Panc1 (cell line): ENCODE measurements around the gene SCAMP1.

ENCODE experiments used
- POLR2AphosphoS5 ChIP-seq: IDR thresholded peaks from 2 replicates; pipeline ENCODE4 v1.6.1; 2012; ENCODE audit warnings: mild to moderate bottlenecking, low read depth, low read length, moderate library complexity
- SIN3A ChIP-seq: IDR thresholded peaks from 2 replicates; pipeline ENCODE4 v1.6.1; 2012; ENCODE audit warnings: low read depth, mild to moderate bottlenecking, low read length, moderate library complexity, borderline replicate concordance; ENCODE audit not compliant: insufficient read depth
- TCF7L2 ChIP-seq: IDR thresholded peaks from 2 replicates; pipeline ENCODE4 v1.6.1; 2011; ENCODE audit warnings: mild to moderate bottlenecking, low read depth, low read length, inconsistent platforms
- TF ChIP-seq, protein P1 (sequence below): fragments of 450-650 bp; IDR thresholded peaks from 2 replicates; pipeline ENCODE4 v1.5.1; 2017; ENCODE audit warnings: mild to moderate bottlenecking
- TF ChIP-seq, protein P2 (sequence below), 2 experiments: IDR thresholded peaks; 2 replicates each; pipeline ENCODE4 v1.6.1; 2011 to 2012; ENCODE audit warnings: low read depth in 2 of 2, control low read depth in 1 of 2, low read length in 1 of 2, mild to moderate bottlenecking in 1 of 2, moderate library complexity in 1 of 2; ENCODE audit not compliant: insufficient read depth in 1 of 2

DNA sequence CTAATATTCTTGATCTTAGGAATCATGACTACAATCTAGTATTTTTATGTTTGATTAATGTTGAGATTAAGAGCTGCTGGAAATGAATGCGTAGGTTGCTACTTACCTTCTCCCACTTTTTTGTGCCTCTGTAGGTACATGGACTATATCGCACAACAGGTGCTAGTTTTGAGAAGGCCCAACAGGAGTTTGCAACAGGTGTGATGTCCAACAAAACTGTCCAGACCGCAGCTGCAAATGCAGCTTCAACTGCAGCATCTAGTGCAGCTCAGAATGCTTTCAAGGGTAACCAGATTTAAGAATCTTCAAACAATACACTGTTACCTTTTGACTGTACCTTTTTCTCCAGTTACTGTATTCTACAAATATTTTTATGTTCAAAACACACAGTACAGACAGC is 115.0 kb downstream of the SCAMP1 start:
- TF ChIP-seq POLR2AphosphoS5 (no peak), SIN3A (no peak), TCF7L2 (no peak)
- TF ChIP-seq, protein P1, sequence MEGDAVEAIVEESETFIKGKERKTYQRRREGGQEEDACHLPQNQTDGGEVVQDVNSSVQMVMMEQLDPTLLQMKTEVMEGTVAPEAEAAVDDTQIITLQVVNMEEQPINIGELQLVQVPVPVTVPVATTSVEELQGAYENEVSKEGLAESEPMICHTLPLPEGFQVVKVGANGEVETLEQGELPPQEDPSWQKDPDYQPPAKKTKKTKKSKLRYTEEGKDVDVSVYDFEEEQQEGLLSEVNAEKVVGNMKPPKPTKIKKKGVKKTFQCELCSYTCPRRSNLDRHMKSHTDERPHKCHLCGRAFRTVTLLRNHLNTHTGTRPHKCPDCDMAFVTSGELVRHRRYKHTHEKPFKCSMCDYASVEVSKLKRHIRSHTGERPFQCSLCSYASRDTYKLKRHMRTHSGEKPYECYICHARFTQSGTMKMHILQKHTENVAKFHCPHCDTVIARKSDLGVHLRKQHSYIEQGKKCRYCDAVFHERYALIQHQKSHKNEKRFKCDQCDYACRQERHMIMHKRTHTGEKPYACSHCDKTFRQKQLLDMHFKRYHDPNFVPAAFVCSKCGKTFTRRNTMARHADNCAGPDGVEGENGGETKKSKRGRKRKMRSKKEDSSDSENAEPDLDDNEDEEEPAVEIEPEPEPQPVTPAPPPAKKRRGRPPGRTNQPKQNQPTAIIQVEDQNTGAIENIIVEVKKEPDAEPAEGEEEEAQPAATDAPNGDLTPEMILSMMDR: no peak
- TF ChIP-seq, protein P2, sequence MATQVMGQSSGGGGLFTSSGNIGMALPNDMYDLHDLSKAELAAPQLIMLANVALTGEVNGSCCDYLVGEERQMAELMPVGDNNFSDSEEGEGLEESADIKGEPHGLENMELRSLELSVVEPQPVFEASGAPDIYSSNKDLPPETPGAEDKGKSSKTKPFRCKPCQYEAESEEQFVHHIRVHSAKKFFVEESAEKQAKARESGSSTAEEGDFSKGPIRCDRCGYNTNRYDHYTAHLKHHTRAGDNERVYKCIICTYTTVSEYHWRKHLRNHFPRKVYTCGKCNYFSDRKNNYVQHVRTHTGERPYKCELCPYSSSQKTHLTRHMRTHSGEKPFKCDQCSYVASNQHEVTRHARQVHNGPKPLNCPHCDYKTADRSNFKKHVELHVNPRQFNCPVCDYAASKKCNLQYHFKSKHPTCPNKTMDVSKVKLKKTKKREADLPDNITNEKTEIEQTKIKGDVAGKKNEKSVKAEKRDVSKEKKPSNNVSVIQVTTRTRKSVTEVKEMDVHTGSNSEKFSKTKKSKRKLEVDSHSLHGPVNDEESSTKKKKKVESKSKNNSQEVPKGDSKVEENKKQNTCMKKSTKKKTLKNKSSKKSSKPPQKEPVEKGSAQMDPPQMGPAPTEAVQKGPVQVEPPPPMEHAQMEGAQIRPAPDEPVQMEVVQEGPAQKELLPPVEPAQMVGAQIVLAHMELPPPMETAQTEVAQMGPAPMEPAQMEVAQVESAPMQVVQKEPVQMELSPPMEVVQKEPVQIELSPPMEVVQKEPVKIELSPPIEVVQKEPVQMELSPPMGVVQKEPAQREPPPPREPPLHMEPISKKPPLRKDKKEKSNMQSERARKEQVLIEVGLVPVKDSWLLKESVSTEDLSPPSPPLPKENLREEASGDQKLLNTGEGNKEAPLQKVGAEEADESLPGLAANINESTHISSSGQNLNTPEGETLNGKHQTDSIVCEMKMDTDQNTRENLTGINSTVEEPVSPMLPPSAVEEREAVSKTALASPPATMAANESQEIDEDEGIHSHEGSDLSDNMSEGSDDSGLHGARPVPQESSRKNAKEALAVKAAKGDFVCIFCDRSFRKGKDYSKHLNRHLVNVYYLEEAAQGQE (IDR thresholded peaks at IDR 0.05; ENCODE audit: insufficient read depth in 1 of 2, low read depth in 2 of 2, low read length in 1 of 2): no peak
